ENCODE data around the gene MPP4. TPM values are rescaled to one million over a fixed set of nuclear protein-coding genes. Genes with fewer than 3 reads are reported as not detected.

The MPP4 gene
- total and polyA plus RNA-seq, 4 donors = 0.08 to 0.22 (median 0.15) TPM; not detected in 1

- no peak overlapping the region for H3K9ac ChIP-seq (ENCODE audit: insufficient read depth in 1 of 2, low read length in 2 of 2)
- peaks cover 0 to 4% (median 0%) of the 10 kb centered on the region in 4 donors for H3K9me3 ChIP-seq (ENCODE audit: control insufficient read depth in 4 of 4, insufficient read depth in 3 of 4, low read length in 3 of 4)
- H3K27me3 ChIP-seq (ENCODE audit: control insufficient read depth in 3 of 3, insufficient read depth in 3 of 3, low read length in 2 of 3) = no peaks in the 10 kb centered on the region
- no peak for TF ChIP-seq CTCF (IDR thresholded peaks at IDR 0.05; ENCODE audit: control extremely low read depth, extremely low read depth)
- no peak overlapping the region for H3K27ac ChIP-seq (ENCODE audit: low read depth in 1 of 2, low read length in 1 of 2)
- ATAC-seq (ENCODE audit: insufficient read depth, low FRiP score) (no peak), DNase-seq (no peak)
- H3K4me1 ChIP-seq (ENCODE audit: control insufficient read depth in 5 of 5, insufficient read depth in 5 of 5, low read length in 5 of 5) = no peaks in the 10 kb centered on the region
- H3K36me3 ChIP-seq (ENCODE audit: control insufficient read depth in 4 of 4, insufficient read depth in 4 of 4, low read length in 4 of 4) = no peaks in the 10 kb centered on the region
- no peak overlapping the region for H3K4me3 ChIP-seq
- WGBS, 2 donors = 67 to 79% methylated on average over 3 of the region's 3 CpGs
Measured at GRCh38 chr2:201668402-201668910, 30.0 kb downstream of the MPP4 start.

- no peaks in the 10 kb centered on the region for H3K36me3 ChIP-seq (ENCODE audit: control insufficient read depth in 4 of 4, insufficient read depth in 4 of 4, low read length in 4 of 4)
- no peak overlapping the region for H3K9ac ChIP-seq (ENCODE audit: insufficient read depth in 1 of 2, low read length in 2 of 2)
- H3K27ac ChIP-seq (ENCODE audit: low read depth in 1 of 2, low read length in 1 of 2) = no peak overlapping the region
- no peak for TF ChIP-seq CTCF (IDR thresholded peaks at IDR 0.05; ENCODE audit: control extremely low read depth, extremely low read depth)
- H3K4me3 ChIP-seq = no peak overlapping the region
- WGBS, 2 donors = 80% methylated on average over 8 of the region's 8 CpGs
- peaks cover 0 to 4% (median 0%) of the 10 kb centered on the region in 4 donors for H3K9me3 ChIP-seq (ENCODE audit: control insufficient read depth in 4 of 4, insufficient read depth in 3 of 4, low read length in 3 of 4)
- H3K4me1 ChIP-seq (ENCODE audit: control insufficient read depth in 5 of 5, insufficient read depth in 5 of 5, low read length in 5 of 5) = no peaks in the 10 kb centered on the region
- ATAC-seq (ENCODE audit: insufficient read depth, low FRiP score) = no peak
- no peaks in the 10 kb centered on the region for H3K27me3 ChIP-seq (ENCODE audit: control insufficient read depth in 3 of 3, insufficient read depth in 3 of 3, low read length in 2 of 3)
- no peak for DNase-seq
Measured at GRCh38 chr2:201664334-201664733, 34.1 kb downstream of the MPP4 start.

- H3K9me3 ChIP-seq (ENCODE audit: control insufficient read depth in 4 of 4, insufficient read depth in 3 of 4, low read length in 3 of 4) = no peaks in the 10 kb centered on the region
- no peak overlapping the region for H3K4me3 ChIP-seq
- ATAC-seq (ENCODE audit: insufficient read depth, low FRiP score) (no peak), DNase-seq (no peak)
- H3K27ac ChIP-seq (ENCODE audit: low read depth in 1 of 2, low read length in 1 of 2) = no peak overlapping the region
- no peaks in the 10 kb centered on the region for H3K36me3 ChIP-seq (ENCODE audit: control insufficient read depth in 4 of 4, insufficient read depth in 4 of 4, low read length in 4 of 4)
- no peak overlapping the region for H3K9ac ChIP-seq (ENCODE audit: insufficient read depth in 1 of 2, low read length in 2 of 2)
- H3K4me1 ChIP-seq (ENCODE audit: control insufficient read depth in 5 of 5, insufficient read depth in 5 of 5, low read length in 5 of 5) = no peaks in the 10 kb centered on the region
- TF ChIP-seq CTCF (IDR thresholded peaks at IDR 0.05; ENCODE audit: control extremely low read depth, extremely low read depth) = no peak
- no peaks in the 10 kb centered on the region for H3K27me3 ChIP-seq (ENCODE audit: control insufficient read depth in 3 of 3, insufficient read depth in 3 of 3, low read length in 2 of 3)
- WGBS, 2 donors = 34 to 35% methylated on average over 5 of the region's 5 CpGs
Measured at GRCh38 chr2:201661366-201661765, 37.1 kb downstream of the MPP4 start.

GRCh38 chr2:201660293-201660895, 38.0 kb downstream of the MPP4 start:
- ATAC-seq (ENCODE audit: insufficient read depth, low FRiP score) (no peak), DNase-seq (no peak)
- 56 to 61% methylated on average over 5 of the region's 5 CpGs for WGBS, 2 donors
- no peaks in the 10 kb centered on the region for H3K27me3 ChIP-seq (ENCODE audit: control insufficient read depth in 3 of 3, insufficient read depth in 3 of 3, low read length in 2 of 3)
- TF ChIP-seq CTCF (IDR thresholded peaks at IDR 0.05; ENCODE audit: control extremely low read depth, extremely low read depth) = no peak
- no peak overlapping the region for H3K9ac ChIP-seq (ENCODE audit: insufficient read depth in 1 of 2, low read length in 2 of 2)
- no peaks in the 10 kb centered on the region for H3K36me3 ChIP-seq (ENCODE audit: control insufficient read depth in 4 of 4, insufficient read depth in 4 of 4, low read length in 4 of 4)
- H3K27ac ChIP-seq (ENCODE audit: low read depth in 1 of 2, low read length in 1 of 2) = no peak overlapping the region
- H3K4me3 ChIP-seq = no peak overlapping the region
- no peaks in the 10 kb centered on the region for H3K9me3 ChIP-seq (ENCODE audit: control insufficient read depth in 4 of 4, insufficient read depth in 3 of 4, low read length in 3 of 4)
- H3K4me1 ChIP-seq (ENCODE audit: control insufficient read depth in 5 of 5, insufficient read depth in 5 of 5, low read length in 5 of 5) = no peaks in the 10 kb centered on the region

Measured in lung (tissue), 12 donors.